HG02943 (cell line): ENCODE data around the gene TMEM273.

Source experiments
- ATAC-seq: cut with Tn5 transposase; IDR thresholded peaks from one replicate; pipeline ENCODE4 v1.9.1; 2021; ENCODE audit warnings: mild to moderate bottlenecking, low read depth, moderate library complexity; ENCODE audit not compliant: unreplicated experiment

Gene TMEM273, protein sequence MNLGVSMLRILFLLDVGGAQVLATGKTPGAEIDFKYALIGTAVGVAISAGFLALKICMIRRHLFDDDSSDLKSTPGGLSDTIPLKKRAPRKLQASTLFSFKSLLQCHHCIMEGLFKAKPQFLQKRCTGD

DNA sequence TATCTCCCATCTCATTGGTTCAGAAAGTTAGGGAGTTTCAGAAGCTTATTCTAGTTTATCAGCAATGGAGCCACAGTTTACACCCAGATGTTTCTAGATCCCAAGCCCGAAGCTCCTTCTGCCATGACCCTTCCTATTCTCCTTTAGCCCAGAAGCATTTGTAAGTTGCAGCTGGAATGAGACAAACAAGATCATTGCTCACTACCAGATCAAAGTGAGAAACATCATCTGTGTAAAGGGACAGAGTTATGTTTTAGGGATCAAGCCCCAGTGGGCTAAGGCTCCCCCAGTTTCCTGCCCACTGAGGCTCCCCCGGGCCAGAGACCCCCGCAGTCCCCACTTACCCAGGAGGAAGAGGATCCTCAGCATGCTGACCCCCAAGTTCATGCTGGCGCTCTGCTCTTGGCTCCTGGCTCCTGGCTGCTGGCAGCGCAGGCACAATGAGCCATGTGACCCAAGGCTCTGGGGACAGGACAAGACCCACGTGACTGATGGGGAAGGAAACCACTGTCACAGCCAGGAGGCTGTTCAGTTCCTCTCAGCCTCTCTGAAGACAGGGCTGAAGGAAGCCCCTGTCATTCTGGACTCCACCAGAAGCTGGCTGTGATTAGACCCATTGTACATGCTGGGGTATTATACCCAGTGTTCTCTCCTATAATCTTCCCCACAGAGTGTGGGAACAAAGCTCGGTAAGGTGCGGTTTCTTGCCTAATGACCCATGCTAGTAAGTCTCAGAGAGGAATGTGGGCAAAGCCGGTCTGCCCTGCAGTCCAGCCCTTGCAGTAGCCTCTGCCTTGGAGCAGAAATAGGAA lies at the start of gene TMEM273:
Gene TMEM273 (minus strand): TSS at position 442 of the 812 bp plus-strand sequence. CDS start 55 bp downstream, at position 387.
- ATAC-seq: peak; percentile 75

DNA sequence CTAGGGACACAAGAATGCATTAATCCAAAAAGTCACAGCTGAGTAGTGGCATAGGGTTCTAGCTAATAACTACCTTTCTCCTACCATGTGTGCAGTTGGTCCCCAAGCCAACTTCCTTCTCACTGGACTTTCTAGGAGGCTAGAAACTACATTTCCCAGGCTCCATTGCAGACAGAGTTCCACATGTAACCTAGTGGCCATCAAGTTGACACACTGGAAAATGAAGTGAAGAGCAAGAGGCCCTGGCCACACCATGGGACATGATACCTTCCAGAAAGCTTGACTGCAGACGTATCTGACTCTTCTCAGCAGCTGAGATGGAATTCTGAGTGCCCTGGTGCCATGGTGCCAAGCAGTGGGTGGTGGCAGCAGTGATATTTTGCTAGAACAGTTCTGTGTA lies 49.8 kb upstream of the TMEM273 start:
- ATAC-seq: no peak

DNA sequence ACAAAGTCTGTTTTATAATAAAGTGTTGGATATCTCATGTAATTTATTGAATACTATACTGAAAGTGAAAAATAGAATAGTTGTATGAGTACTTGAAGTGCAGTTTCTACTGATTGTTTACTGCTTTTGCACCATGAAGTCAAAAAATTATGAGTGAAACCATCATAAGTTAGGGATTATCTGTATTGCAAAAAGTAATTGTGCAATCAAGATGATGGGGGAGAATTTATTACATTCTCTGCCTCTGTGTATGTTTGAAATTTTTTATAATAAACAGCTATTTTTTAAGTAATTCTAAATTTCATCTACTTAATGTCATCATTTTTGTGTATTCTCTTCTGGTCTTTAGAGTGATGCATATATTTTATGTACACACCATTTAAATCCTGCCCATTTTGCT lies 47.2 kb upstream of the TMEM273 start:
- no peak for ATAC-seq

DNA sequence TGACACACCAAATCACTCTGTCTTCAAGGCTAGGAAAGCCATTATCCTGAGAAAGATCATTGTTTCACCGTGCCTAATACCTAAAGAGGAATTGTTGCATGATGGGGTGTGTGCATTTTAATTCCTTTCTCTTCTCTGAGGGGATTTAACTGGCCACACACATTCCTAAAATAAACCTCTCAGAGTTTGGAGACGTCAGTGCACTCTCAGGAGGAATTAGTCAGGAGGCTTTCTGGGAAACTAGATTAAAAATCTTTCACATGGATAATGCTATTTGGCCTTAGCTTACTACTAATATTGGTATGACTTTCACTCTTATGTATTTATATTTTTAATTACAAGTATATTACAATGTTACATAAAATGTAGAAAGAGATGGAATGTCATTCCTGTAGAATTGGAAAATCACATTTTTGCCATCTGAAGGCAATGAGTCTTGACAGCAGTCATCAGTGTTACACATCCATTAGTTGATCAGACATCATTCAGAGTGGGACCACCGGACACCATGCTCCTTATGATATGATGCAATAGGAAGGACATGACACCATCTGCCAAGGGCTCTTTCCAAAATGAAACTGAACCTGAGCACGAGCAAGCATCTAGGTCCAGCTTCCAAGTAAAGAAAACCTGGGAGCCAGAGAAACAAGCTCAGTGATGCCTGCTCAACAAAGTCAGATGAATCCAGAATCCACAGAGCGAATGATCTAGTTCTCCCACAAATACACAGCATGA lies 43.1 kb upstream of the TMEM273 start:
- no peak for ATAC-seq

DNA sequence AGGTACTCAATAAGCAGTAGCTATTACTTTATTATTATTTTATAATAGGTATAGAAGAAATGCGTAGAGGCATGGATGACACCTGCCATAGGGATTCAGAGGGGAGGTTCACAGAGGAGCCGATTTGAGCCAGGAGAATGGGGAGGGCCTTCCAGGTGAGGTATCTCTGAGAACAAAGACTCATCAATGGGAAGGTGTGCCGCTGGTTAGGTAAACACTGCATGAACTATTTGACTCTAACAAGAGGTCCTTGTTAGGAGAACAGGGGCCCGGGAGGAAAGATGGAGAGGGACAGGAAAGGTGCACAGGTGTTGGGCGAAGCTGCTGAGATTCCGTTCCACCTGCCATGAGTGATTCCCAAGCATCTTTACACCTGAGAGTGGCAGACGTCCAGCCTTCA lies 41.8 kb upstream of the TMEM273 start:
- no peak for ATAC-seq

DNA sequence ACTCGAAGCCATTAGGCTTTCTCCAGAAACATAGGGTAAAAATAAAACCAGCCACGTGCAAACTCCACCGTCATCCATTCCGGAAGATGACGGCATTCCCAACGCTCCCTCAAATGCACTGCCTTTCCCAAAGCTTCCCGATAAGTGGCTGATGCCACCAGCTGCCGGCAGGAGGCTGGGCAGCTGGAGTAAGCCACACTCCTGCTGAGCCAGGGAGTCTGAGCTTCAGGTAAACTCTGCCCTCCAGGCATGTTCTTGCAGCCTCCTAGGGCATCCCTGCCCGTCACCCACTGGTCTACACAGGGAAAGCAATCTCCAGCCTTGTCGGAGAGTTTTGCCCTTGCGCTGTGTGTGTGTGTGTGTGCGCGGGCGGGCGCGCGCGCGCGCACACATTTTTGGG lies 40.5 kb upstream of the TMEM273 start:
- no peak for ATAC-seq

DNA sequence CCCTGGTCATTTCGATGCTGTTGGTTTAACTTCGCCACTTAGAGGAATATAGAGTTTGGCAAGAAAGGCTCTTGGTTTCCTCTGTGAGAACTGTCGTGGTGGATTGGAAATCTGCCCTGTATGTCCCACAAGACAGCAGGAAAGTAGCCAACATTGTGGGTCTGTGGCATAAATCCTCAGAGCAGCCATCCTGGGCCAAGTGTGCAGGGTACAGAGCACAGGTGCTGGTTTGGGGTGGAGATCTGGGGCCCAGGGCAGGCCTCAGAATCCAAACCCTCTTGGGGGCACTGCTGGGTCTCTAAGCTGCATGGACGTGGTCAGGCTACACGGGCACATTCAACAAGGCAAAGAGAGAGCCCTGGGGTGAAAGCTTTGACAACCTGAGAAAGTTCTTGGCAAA lies 39.2 kb upstream of the TMEM273 start:
- ATAC-seq: no peak

DNA sequence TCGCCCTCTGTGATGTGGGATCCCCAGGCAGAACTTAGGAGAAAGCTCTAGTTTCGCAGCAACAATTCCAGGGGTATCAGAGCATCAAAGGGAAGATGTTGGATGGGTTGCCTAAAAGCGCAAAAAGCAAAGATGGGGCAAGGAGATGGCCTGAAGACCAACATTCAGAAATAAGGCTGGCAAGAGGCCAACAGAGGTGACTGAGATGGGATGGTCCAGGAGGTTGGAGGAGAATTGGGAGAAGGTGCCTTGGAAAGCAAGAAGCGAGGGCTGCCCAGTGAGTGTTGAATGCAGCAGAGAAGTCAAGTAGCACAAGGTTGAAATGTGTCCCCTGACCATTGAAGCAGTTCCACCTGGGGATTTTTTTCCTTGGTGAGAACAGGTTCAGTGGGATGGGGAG lies 38.4 kb upstream of the TMEM273 start:
- ATAC-seq: no peak

DNA sequence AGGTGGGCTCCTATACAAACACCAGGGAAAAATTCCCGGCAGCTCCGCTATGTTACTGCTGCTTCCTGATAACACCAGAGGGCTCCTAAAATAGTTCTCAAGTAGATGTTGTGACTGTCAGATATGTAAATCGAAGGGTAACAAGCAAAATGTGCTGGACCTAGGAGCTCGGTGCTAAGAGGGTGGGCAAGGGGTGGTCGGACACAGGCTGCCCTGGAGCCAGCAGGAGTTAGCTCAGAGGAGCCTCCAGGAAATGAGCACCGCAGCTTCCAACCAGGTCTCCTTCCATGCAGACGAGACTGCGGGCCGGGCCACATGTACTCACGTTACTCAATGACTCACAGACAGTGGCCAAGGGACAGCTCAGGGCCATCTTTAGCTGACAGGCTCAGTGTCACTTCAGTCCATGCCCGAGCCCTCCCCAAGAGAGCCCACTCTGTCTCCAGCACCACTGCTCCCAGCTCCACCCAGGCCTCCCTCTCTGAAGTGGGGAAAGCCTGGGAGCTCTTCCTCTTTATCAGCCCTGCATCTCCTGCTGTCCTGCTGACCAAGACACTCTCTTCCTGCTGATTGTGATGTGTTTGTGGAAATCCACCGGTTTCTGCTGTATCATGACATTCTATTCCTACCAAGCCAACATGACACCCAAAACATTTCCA lies 37.2 kb upstream of the TMEM273 start:
- ATAC-seq: no peak

DNA sequence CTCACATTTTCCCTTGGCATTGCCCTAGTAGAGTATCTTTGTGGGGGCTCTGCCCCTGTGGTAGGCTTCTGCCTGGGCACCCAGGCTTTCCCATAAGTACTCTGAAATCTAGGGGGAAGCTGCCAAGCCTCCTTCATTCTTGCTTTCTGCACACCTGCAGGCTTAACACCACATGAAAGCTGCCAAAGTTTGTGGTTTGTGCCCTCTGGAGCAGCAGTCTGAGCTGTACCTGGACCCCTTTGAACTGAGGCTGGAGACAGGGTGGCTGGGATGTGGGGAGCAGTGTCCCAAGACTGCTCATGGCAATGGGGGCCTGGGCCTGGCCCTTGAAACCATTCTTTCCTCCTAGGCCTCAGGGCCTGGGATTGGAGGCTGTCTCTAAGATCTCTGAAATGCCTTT lies 35.0 kb upstream of the TMEM273 start:
- ATAC-seq: no peak

DNA sequence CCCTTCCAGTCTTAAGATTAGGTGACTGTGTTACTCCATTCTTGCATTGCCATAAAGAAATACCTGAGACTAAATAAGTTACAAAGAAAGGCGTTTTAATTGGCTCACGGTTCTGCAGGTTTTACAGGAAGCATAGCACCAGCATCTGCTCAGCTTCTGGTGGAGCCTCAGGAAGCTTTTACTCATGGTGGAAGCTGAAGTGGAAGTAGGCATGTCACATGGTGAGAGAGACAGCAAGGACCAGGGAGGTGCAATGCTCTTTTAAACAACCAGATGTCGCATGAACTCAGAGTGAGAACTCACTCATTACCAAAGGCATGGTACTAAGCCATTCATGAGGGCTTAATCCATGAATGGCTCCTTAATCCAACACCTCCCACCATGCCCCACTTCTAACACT lies 34.0 kb upstream of the TMEM273 start:
- ATAC-seq: no peak

DNA sequence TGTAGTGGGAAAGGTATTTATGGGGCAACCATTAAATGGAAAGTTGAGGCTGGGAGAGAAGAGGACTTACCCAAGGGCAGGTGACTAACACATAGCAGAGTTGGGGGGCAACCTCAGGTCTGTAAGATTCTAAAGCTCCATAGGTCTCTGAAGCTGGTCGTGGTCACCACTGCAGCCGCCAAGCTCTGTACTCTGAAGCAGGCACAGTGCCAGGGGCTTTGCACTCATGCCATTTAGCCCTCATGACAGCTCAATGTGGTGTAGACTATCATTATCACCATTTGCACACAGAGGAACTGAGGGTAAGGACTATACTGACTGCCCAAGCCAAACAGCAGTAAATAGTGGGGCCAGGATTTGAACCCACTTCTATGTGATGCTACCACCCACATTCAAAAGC lies 32.5 kb upstream of the TMEM273 start:
- no peak for ATAC-seq

DNA sequence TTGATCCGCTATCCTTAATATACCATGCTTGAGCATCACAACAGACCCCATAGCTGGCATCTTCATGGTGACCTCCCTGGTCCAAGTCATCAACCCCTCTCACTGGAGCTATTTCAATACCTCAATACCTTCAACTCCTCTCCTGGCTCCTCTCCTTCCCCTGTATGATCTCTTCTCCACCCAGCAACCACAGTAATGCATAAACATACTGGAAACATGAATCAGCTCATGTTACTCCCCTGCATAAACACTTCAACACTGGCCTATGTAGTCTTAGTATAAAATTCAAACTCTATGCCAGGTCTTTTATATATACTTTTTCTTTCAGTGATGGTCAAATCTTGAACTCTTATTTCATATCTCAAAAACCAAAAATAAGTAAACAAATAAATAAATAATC lies 31.8 kb upstream of the TMEM273 start:
- no peak for ATAC-seq

DNA sequence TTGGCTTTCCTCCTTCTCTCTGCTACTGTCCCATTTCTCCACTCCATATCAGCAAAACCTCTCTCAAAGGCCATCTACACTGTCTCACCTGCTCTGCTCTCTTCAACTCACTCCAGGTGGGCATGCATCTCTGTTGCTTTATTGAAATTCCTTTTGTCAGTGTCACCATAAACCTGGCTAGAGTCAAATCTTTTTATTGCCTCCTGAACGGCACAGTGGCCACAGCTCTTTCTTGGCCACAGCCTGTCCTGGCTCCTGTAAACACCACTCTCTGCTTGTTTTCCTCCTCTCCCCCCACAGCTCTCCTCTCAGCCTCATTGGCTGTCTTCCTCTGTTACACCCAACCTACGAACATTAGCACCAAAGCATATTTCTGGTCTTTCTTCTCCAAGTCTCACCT lies 31.1 kb upstream of the TMEM273 start:
- ATAC-seq: no peak

DNA sequence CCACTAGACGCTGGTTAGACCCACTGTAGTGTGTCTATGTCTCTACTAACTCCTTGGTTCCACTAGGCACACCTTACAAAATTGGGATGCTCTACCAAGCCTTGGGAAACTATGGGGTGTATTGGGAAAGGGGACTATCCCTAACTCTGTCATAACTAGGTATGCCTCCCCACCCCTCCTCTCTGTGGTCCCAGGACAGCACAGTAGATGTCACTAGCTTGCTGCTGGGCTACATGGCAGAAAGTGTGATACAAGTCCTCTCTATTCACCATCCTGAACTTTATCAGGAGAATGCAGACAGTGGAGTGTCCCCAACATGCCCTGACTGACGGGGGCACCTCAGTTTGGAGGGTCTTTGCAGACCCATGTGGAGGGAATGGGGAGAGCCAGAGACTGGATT lies 30.3 kb upstream of the TMEM273 start:
- ATAC-seq: no peak

DNA sequence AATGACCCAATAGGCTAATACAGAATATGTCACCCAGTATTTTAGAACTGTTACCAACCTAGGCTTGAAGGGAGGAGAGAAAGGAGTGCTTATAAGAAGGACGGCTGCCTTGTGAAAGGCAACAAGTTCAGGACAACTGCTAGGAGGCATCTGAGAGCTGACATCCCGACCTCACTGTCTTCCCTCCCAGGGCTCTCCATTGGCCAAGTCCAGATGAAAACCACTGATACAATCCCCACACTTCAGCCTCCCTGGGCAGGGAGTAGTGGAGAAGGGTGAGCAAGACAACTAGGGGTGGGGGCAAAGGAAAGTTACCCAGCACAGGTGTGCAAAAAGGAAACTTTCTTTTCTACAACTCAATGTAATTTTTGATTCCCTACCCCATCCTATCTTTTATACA lies 29.5 kb upstream of the TMEM273 start:
- no peak for ATAC-seq

DNA sequence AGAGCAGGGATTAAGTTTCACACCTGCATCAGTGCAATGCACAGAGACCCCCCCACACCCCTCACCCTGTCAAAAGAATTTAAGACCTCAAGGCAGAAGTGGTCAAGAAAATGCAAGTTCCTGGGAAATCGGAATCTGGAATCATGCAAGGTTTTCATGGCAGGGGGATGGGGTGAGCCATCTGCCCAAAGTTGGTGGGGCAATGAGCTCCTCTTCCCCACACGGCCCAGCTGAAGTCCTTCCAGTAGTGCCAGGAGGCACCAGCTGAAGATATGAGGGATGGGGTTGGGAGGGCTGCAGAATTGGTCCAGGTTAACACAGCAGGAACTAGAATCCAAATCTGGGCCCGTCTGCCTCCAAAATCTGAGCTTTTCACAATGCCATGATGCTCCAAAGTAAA lies 25.0 kb upstream of the TMEM273 start:
- no peak for ATAC-seq

DNA sequence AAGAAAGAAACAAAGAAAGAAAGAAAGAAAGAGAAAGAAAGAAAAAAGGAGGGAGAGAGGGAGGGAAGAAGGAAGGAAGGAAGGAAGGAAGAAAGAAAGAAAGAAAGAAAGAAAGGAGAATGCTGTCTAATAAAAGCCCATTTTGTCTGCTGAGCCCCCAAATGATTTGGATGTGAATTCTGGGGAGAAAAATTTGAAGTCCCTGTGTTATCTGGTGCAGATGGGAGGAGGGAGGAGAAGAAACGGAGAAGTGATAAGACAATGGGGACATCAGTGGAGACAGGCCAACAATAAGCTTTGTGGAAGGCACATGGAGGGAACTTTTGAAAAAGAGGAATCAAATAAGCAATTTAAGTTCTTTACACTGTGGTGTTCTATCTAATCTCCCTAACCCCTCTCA lies 24.6 kb upstream of the TMEM273 start:
- no peak for ATAC-seq

DNA sequence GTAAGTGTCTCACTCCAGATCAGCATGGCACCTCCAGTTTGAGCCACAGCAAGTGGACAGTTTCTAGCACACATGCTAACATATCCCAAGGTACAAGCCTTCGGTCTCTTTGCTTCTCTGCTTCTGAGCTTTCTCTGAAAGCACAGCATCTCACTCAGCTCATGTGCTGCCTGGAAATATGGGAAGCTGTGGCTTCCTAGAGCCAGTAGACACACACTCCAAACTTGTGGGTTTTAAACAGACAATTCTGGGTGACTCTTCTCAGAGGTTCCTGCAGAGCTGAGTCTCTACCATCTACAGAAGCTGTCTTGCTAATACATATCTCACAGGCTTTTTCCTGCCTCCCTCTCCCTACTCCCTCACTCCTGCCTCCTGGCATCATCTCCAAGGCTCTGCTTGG lies 23.9 kb upstream of the TMEM273 start:
- ATAC-seq: no peak

DNA sequence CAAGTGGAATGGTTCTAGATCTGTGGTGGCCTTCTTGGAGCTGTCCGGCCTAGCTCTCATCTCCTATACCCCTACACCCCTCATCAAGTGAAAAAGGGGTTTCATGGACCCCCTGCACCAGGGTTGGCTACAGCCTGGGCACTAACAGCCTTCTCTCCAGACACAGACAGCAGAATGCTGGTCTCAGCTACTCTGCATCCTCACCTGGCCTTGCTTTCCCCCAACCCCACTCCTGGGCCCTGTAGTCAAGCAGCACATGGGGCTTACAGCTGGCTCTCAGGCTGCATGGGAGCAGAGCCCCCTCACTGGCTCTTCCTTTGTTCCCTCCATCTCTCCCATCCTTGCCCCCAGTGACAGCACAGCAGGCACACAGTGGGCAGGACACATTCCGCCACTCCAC lies 20.8 kb upstream of the TMEM273 start:
- ATAC-seq: no peak

DNA sequence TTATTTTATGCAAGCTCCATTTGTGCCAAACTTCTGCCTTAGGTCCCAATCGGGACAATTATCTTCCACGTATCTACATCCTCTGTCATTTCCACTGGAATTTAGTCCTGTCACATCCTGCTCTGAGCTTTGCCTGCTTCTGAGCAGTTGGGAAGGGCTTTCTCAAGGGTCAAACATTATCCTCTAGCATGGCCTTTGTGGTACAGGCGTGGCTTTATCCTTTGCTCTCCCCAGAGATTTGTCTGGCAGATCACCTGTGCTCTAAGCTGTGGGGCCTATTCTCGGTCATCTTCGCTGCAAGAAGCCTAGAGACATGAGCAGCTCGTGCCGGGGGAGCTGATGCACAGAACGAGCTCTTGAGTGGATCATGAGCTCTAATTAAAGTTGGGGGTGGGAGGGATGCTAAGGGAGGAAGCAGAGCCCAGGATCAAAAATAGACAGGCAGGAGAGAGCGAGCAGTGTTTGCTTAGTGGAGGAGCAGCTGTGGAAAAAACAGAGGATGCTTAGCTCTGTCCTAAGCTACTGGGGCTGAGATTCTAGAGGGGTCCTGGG lies 19.8 kb upstream of the TMEM273 start:
- ATAC-seq: no peak
